Measurements from ENCODE around the gene NES.

DNA sequence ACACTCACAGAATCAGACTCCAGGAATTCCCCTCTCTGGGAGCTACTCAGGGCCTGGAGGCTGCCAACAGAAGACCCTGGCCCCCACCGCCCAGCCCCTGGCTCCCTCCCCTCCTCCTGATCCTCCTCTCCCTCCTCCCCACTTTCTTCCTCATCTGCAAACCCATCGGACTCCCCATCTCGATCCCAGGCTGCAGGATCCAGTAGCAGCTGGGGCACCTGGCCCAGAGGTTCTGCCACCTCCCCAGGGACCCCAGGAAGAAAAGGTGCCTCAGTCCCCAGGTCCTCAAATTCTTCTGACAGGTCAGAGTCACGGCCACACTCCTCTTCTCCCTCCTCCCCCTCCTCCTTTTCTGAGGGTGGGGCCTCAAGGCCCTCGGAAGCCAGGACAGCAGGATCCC is 7.4 kb downstream of the NES start:
- TF ChIP-seq EZH2phosphoT487 (IDR thresholded peaks at IDR 0.05; ENCODE audit: low read depth, severe bottlenecking, unreplicated experiment): no peak
- TF ChIP-seq, protein P1, sequence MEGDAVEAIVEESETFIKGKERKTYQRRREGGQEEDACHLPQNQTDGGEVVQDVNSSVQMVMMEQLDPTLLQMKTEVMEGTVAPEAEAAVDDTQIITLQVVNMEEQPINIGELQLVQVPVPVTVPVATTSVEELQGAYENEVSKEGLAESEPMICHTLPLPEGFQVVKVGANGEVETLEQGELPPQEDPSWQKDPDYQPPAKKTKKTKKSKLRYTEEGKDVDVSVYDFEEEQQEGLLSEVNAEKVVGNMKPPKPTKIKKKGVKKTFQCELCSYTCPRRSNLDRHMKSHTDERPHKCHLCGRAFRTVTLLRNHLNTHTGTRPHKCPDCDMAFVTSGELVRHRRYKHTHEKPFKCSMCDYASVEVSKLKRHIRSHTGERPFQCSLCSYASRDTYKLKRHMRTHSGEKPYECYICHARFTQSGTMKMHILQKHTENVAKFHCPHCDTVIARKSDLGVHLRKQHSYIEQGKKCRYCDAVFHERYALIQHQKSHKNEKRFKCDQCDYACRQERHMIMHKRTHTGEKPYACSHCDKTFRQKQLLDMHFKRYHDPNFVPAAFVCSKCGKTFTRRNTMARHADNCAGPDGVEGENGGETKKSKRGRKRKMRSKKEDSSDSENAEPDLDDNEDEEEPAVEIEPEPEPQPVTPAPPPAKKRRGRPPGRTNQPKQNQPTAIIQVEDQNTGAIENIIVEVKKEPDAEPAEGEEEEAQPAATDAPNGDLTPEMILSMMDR (IDR thresholded peaks at IDR 0.05; ENCODE audit: poor library complexity): no peak
- TF ChIP-seq EZH2 (IDR thresholded peaks at IDR 0.05; ENCODE audit: borderline replicate concordance): no peak
